ENCODE measurements around the gene UTS2B.

- TF ChIP-seq JUNB (IDR thresholded peaks at IDR 0.05; ENCODE audit: unreplicated experiment) (no peak), ETS1 (IDR thresholded peaks at IDR 0.05) (no peak), CTCF (conservative IDR thresholded peaks at IDR 0.05; ENCODE audit: low read depth in 2 of 2) (no peak), EZH2phosphoT487 (IDR thresholded peaks at IDR 0.05; ENCODE audit: unreplicated experiment) (no peak)
Measured at GRCh38 chr3:191268737-191269136, 61.6 kb downstream of the UTS2B start.

All from GM23338 (cell line).